GM23338 (cell line): ENCODE results near the gene EIF3A. TPM values are rescaled to one million over a fixed set of nuclear protein-coding genes. Genes with fewer than 3 reads are reported as not detected.

ENCODE experiments used
- ATAC-seq: fragments of 200-7000 bp; cut with Tn5 transposase; 3 replicates; pipeline ENCODE4 v1.9.1; 2020
- DNase-seq: peaks from one replicate; pipeline ENCODE4 v3.0.0-alpha.2; 2015; ENCODE audit warnings: low spot score
- H2AFZ ChIP-seq: fragments of 200-600 bp; sonication (generic); 2 replicates; pipeline ENCODE4 v1.8.0; 2016; ENCODE audit warnings: antibody characterized with exemption, mild to moderate bottlenecking, moderate library complexity
- H3F3A ChIP-seq: fragments of 200-600 bp; sonication (generic); replicated peaks from 2 replicates; pipeline ENCODE4 v1.8.0; 2017; ENCODE audit warnings: antibody characterized with exemption, mixed run types, low read depth
- H3K27ac ChIP-seq: fragments of 200-600 bp; sonication (generic); 2 replicates; pipeline ENCODE4 v1.6.1; 2016; ENCODE audit warnings: low read depth
- H3K27me3 ChIP-seq: fragments of 200-600 bp; sonication (generic); 2 replicates; pipeline ENCODE4 v1.8.0; 2016; ENCODE audit warnings: mild to moderate bottlenecking, mixed run types, moderate library complexity; ENCODE audit not compliant: insufficient read depth
- H3K36me3 ChIP-seq: fragments of 200-600 bp; sonication (generic); 2 replicates; pipeline ENCODE4 v1.8.0; 2016; ENCODE audit warnings: mild to moderate bottlenecking; ENCODE audit not compliant: insufficient read depth
- H3K4me1 ChIP-seq: fragments of 200-600 bp; sonication (generic); 2 replicates; pipeline ENCODE4 v1.8.0; 2016; ENCODE audit warnings: mild to moderate bottlenecking, moderate library complexity; ENCODE audit not compliant: insufficient read depth
- H3K4me2 ChIP-seq: fragments of 200-600 bp; sonication (generic); 2 replicates; pipeline ENCODE4 v1.7.1; 2017; ENCODE audit warnings: mixed run types
- H3K4me3 ChIP-seq: fragments of 200-600 bp; sonication (generic); 2 replicates; pipeline ENCODE4 v1.6.1; 2016; ENCODE audit warnings: mixed run types
- H3K79me2 ChIP-seq: fragments of 200-600 bp; sonication (generic); replicated peaks from 2 replicates; pipeline ENCODE4 v1.8.0; 2017; ENCODE audit warnings: mild to moderate bottlenecking; ENCODE audit not compliant: insufficient read depth
- H3K9me2 ChIP-seq: fragments of 200-600 bp; sonication (generic); 2 replicates; pipeline ENCODE4 v1.8.0; 2017; ENCODE audit not compliant: insufficient read depth
- H4K20me1 ChIP-seq: fragments of 200-600 bp; sonication (generic); replicated peaks from 2 replicates; pipeline ENCODE4 v1.8.0; 2017; ENCODE audit warnings: mild to moderate bottlenecking; ENCODE audit not compliant: insufficient read depth
- H3K27ac Mint-ChIP-seq: 2 replicates; pipeline ENCODE4 v1.8.0; 2020; ENCODE audit warnings: inconsistent platforms, mild to moderate bottlenecking, moderate library complexity, mixed read lengths
- H3K27me3 Mint-ChIP-seq: 3 replicates; pipeline ENCODE4 v1.8.0; 2022; ENCODE audit warnings: low read depth, mild to moderate bottlenecking, moderate library complexity, mixed read lengths, inconsistent platforms; ENCODE audit not compliant: insufficient read depth, poor library complexity
- H3K36me3 Mint-ChIP-seq: 3 replicates; pipeline ENCODE4 v1.8.0; 2021; ENCODE audit warnings: low read depth, mild to moderate bottlenecking, inconsistent platforms, moderate library complexity, mixed read lengths
- H3K4me1 Mint-ChIP-seq: 3 replicates; pipeline ENCODE4 v1.8.0; 2020; ENCODE audit warnings: mild to moderate bottlenecking, inconsistent platforms, mixed read lengths
- H3K4me3 Mint-ChIP-seq: 3 replicates; pipeline ENCODE4 v1.8.0; 2021; ENCODE audit warnings: moderate library complexity, mild to moderate bottlenecking, inconsistent platforms, mixed read lengths
- H3K9me3 Mint-ChIP-seq: 3 replicates; pipeline ENCODE4 v1.8.0; 2020; ENCODE audit warnings: moderate library complexity, mild to moderate bottlenecking, inconsistent platforms, mixed read lengths
- ETS1 ChIP-seq: IDR thresholded peaks from 2 replicates; pipeline ENCODE4 v1.6.1; 2016; ENCODE audit warnings: antibody characterized with exemption
- EZH2 ChIP-seq: fragments of 200-600 bp; sonication (generic); IDR thresholded peaks from one replicate; pipeline ENCODE4 v1.8.0; 2017; ENCODE audit warnings: antibody characterized with exemption, mild to moderate bottlenecking, low read depth; ENCODE audit not compliant: unreplicated experiment
- EZH2phosphoT487 ChIP-seq: fragments of 200-600 bp; sonication (generic); IDR thresholded peaks from one replicate; pipeline ENCODE4 v1.8.1; 2018; ENCODE audit warnings: antibody characterized with exemption; ENCODE audit not compliant: unreplicated experiment
- JUNB ChIP-seq: IDR thresholded peaks from one replicate; pipeline ENCODE4 v1.6.1; 2016; ENCODE audit warnings: antibody characterized with exemption; ENCODE audit not compliant: unreplicated experiment
- POLR2AphosphoS5 ChIP-seq: IDR thresholded peaks from 2 replicates; pipeline ENCODE4 v1.6.1; 2016; ENCODE audit warnings: antibody characterized with exemption, low read depth
- REST ChIP-seq: IDR thresholded peaks from one replicate; pipeline ENCODE4 v1.6.1; 2018; ENCODE audit warnings: antibody characterized with exemption; ENCODE audit not compliant: unreplicated experiment
- STAT1 ChIP-seq: IDR thresholded peaks from one replicate; pipeline ENCODE4 v1.6.1; 2016; ENCODE audit warnings: antibody characterized with exemption; ENCODE audit not compliant: unreplicated experiment
- ZNF462 ChIP-seq: fragments of 250-450 bp; sonication (Bioruptor Pico); IDR thresholded peaks from 2 replicates; pipeline ENCODE4 v1.5.0; 2020; ENCODE audit warnings: mild to moderate bottlenecking, moderate library complexity
- polyA plus RNA-seq: library from polyadenylated mRNA; unstranded; fragments of >200 nt; fragmentation: Nextera tagmentation; extraction: Ambion mirVana; gene quantifications from 2 replicates; pipeline ENCODE4 v1.2.1, GENCODE V29; 2016
- total RNA-seq: library from RNA; depleted of rRNA; stranded (reverse); fragments of >200 nt; shearing (Covaris generic); gene quantifications from 2 replicates; pipeline ENCODE4 v1.2.3, GENCODE V29; 2014

The EIF3A gene
- total and polyA plus RNA-seq, 2 experiments from 2014 or later, result 152 to 170 TPM

- H3K79me2 ChIP-seq, result no peaks in the 10 kb centered on the region
- H3K4me3 ChIP-seq, result no peak overlapping the region
- no peak overlapping the region for H3K4me3 Mint-ChIP-seq
- H3K9me2 ChIP-seq, result no peaks in the 10 kb centered on the region
- H3K27ac Mint-ChIP-seq, result no peak overlapping the region
- H4K20me1 ChIP-seq, result no peaks in the 10 kb centered on the region
- peaks cover 4% of the 10 kb centered on the region for H3K27me3 Mint-ChIP-seq
- H3K4me1 ChIP-seq, result no peaks in the 10 kb centered on the region
- no peaks in the 10 kb centered on the region for H3K27me3 ChIP-seq
- H3K36me3 ChIP-seq, result no peaks in the 10 kb centered on the region
- H2AFZ ChIP-seq, result no peak overlapping the region
- H3K36me3 Mint-ChIP-seq, result no peaks in the 10 kb centered on the region
- no peaks in the 10 kb centered on the region for H3F3A ChIP-seq
- no peak overlapping the region for H3K27ac ChIP-seq
- TF ChIP-seq STAT1 (no peak), POLR2AphosphoS5 (no peak), REST (no peak), EZH2 (no peak), JUNB (no peak), ETS1 (no peak), ZNF462 (CRISPR knock-in tag) (no peak), EZH2phosphoT487 (no peak)
- ATAC-seq (no peak), DNase-seq (no peak)
- H3K4me1 Mint-ChIP-seq, result no peaks in the 10 kb centered on the region
- H3K4me2 ChIP-seq, result no peak overlapping the region
- no peaks in the 10 kb centered on the region for H3K9me3 Mint-ChIP-seq
Observed at GRCh38 chr10:119090968-119091367, 10.4 kb upstream of the EIF3A start.
